CD4-positive, alpha-beta T cell treated with Interleukin-4 for 1 hour (primary cell): ENCODE measurements around the gene MSS51.

Experiments
- DNase-seq, 2 donors: peaks; one replicate each; pipeline ENCODE4 v3.0.0-alpha.2; 2020 to 2022

Gene MSS51

GRCh38 chr10:73433538-73433867 is at the start of gene MSS51:
Gene MSS51 (minus strand): TSS chr10:73433561. CDS start chr10:73428284, 5,277 bp downstream.
- DNase-seq: no peak

GRCh38 chr10:73480158-73480557 is 46.8 kb upstream of the MSS51 start:
- DNase-seq: no peak

- DNase-seq: no peak
These were observed 45.3 kb upstream of the MSS51 start for GRCh38 chr10:73478636-73479035.

- no peak for DNase-seq
These were observed 37.9 kb upstream of the MSS51 start for GRCh38 chr10:73471226-73471625.

GRCh38 chr10:73469579-73469978 is 36.2 kb upstream of the MSS51 start:
- DNase-seq: no peak

GRCh38 chr10:73467206-73467605 is 33.8 kb upstream of the MSS51 start:
- peak in 1 of 2 donors; percentile 20 for DNase-seq

- DNase-seq: no peak
These were observed 32.8 kb upstream of the MSS51 start for GRCh38 chr10:73465978-73466726.

GRCh38 chr10:73460897-73461296 is 27.5 kb upstream of the MSS51 start:
- no peak for DNase-seq

GRCh38 chr10:73459683-73460314 is 26.4 kb upstream of the MSS51 start:
- no peak for DNase-seq

GRCh38 chr10:73456187-73456890 is 23.0 kb upstream of the MSS51 start:
- no peak for DNase-seq

- no peak for DNase-seq
These were observed 15.8 kb upstream of the MSS51 start for GRCh38 chr10:73449113-73449512.

- no peak for DNase-seq
These were observed 15.0 kb upstream of the MSS51 start for GRCh38 chr10:73448384-73448783.

- no peak for DNase-seq
These were observed 13.6 kb upstream of the MSS51 start for GRCh38 chr10:73446926-73447325.

- DNase-seq: no peak
These were observed 11.1 kb upstream of the MSS51 start for GRCh38 chr10:73444457-73444856.

GRCh38 chr10:73439605-73440312 is 6.4 kb upstream of the MSS51 start:
- no peak for DNase-seq

- no peak for DNase-seq
These were observed 5.7 kb upstream of the MSS51 start for GRCh38 chr10:73439055-73439454.

- DNase-seq: no peak
These were observed 469 bp downstream of the MSS51 start for GRCh38 chr10:73432646-73433537.

- DNase-seq: no peak
These were observed 7.0 kb downstream of the MSS51 start for GRCh38 chr10:73426318-73426717.

GRCh38 chr10:73424478-73424877 is 8.9 kb downstream of the MSS51 start:
- no peak for DNase-seq

- no peak for DNase-seq
These were observed 10.1 kb downstream of the MSS51 start for GRCh38 chr10:73423309-73423708.

- DNase-seq: no peak
These were observed 16.8 kb downstream of the MSS51 start for GRCh38 chr10:73416571-73416970.

- DNase-seq: peak in 1 of 2 donors; percentile 10
These were observed 19.0 kb downstream of the MSS51 start for GRCh38 chr10:73414230-73414945.
